ENCODE data around the gene SMCO2.
A peak's percentile ranks its signal among the peaks of the same experiment; 100 is the strongest.
"Not testable (repeated sequence)": the region's sequence is repeated elsewhere in the genome, so short reads cannot be mapped to it uniquely, and the experiment has no call there.

Gene SMCO2

GRCh38 chr12:27530157-27530922, 83.8 kb downstream of the SMCO2 start:
- no peak for DNase-seq

GRCh38 chr12:27531896-27532295, 85.4 kb downstream of the SMCO2 start:
- DNase-seq: no peak

- DNase-seq: no peak
Measured at GRCh38 chr12:27534060-27534764, 87.7 kb downstream of the SMCO2 start.

- no peak for DNase-seq
Measured at GRCh38 chr12:27534765-27535161, 88.2 kb downstream of the SMCO2 start.

GRCh38 chr12:27535318-27535717, 88.8 kb downstream of the SMCO2 start:
- DNase-seq: no peak

- no peak for DNase-seq
Measured at GRCh38 chr12:27537855-27538675, 91.5 kb downstream of the SMCO2 start.

GRCh38 chr12:27539191-27539631, 92.7 kb downstream of the SMCO2 start:
- no peak for DNase-seq

- no peak for DNase-seq
Measured at GRCh38 chr12:27541031-27541719, 94.6 kb downstream of the SMCO2 start.

- no peak for DNase-seq
Measured at GRCh38 chr12:27542628-27543027, 96.1 kb downstream of the SMCO2 start.

- not testable (repeated sequence) for DNase-seq
Measured at GRCh38 chr12:27544858-27545257, 98.3 kb downstream of the SMCO2 start.

- DNase-seq: no peak
Measured at GRCh38 chr12:27545665-27546064, 99.1 kb downstream of the SMCO2 start.

GRCh38 chr12:27547592-27547991, 101.1 kb downstream of the SMCO2 start:
- DNase-seq: no peak

- DNase-seq: no peak
Measured at GRCh38 chr12:27548301-27549199, 102.0 kb downstream of the SMCO2 start.

- DNase-seq: no peak
Measured at GRCh38 chr12:27549236-27549800, 102.8 kb downstream of the SMCO2 start.

GRCh38 chr12:27549801-27550652, 103.5 kb downstream of the SMCO2 start:
- peak; percentile 79 for DNase-seq

- DNase-seq: no peak
Measured at GRCh38 chr12:27550653-27550975, 104.1 kb downstream of the SMCO2 start.

GRCh38 chr12:27551172-27551840, 104.8 kb downstream of the SMCO2 start:
- DNase-seq: no peak
